Keratinocyte (primary cell): Measurements from ENCODE around the gene SPTBN1. TPM values are rescaled to one million over a fixed set of nuclear protein-coding genes. Genes with fewer than 3 reads are reported as not detected.

Experiments
- DNase-seq: peaks from one replicate; pipeline ENCODE4 v3.0.0-alpha.2; 2011; ENCODE audit warnings: low read depth, missing footprints, low spot score
- FAIRE-seq: peaks from 2 replicates; lab custom pipeline; 2011; peaks lifted over from hg19 to GRCh38; lab: Jason Lieb, UNC
- H2AFZ ChIP-seq: 2 replicates; pipeline ENCODE4 v1.6.0; 2012; ENCODE audit warnings: low read length, control low read depth, inconsistent platforms; ENCODE audit not compliant: control insufficient read depth
- H3K27ac ChIP-seq: 2 replicates; pipeline ENCODE4 v1.5.1; 2011; ENCODE audit warnings: low read length; ENCODE audit not compliant: control insufficient read depth, insufficient read depth
- H3K27me3 ChIP-seq: 3 replicates; pipeline ENCODE4 v1.6.0; 2011; ENCODE audit warnings: low read length; ENCODE audit not compliant: control insufficient read depth, insufficient read depth; ENCODE audit errors: extremely low read depth
- H3K36me3 ChIP-seq, 2 experiments: 2 replicates in 1 of 2; 3 replicates in 1 of 2; pipeline ENCODE4 v1.5.1; 2011; ENCODE audit warnings: low read length in 2 of 2, mild to moderate bottlenecking in 1 of 2; ENCODE audit not compliant: control insufficient read depth in 2 of 2, insufficient read depth in 2 of 2; ENCODE audit errors: extremely low read depth in 1 of 2
- H3K4me1 ChIP-seq: 3 replicates; pipeline ENCODE4 v1.5.1; 2011; ENCODE audit warnings: low read length; ENCODE audit not compliant: control insufficient read depth, insufficient read depth; ENCODE audit errors: extremely low read depth
- H3K4me2 ChIP-seq: 3 replicates; pipeline ENCODE4 v1.6.0; 2011; ENCODE audit warnings: low read depth, low read length; ENCODE audit not compliant: control insufficient read depth, insufficient read depth; ENCODE audit errors: extremely low read depth
- H3K4me3 ChIP-seq, 3 experiments: fragments of 200-600 bp in 1 of 3; sonication (generic) in 1 of 3; 2 replicates in 2 of 3; 3 replicates in 1 of 3; pipeline ENCODE4 v1.5.1; 2011 to 2016; ENCODE audit warnings: low read length in 3 of 3, mild to moderate bottlenecking in 3 of 3, control low read depth in 2 of 3, inconsistent platforms in 1 of 3, low read depth in 1 of 3, mixed read lengths in 1 of 3, mixed run types in 1 of 3, moderate library complexity in 1 of 3; ENCODE audit not compliant: control insufficient read depth in 2 of 3, insufficient read depth in 2 of 3; ENCODE audit errors: extremely low read depth in 1 of 3
- H3K79me2 ChIP-seq: 2 replicates; pipeline ENCODE4 v1.6.0; 2012; ENCODE audit warnings: low read length; ENCODE audit not compliant: control insufficient read depth, insufficient read depth
- H3K9ac ChIP-seq: 3 replicates; pipeline ENCODE4 v1.6.0; 2011; ENCODE audit warnings: low read length; ENCODE audit not compliant: control insufficient read depth, insufficient read depth; ENCODE audit errors: extremely low read depth
- H3K9me1 ChIP-seq: 3 replicates; pipeline ENCODE4 v1.6.0; 2011; ENCODE audit warnings: low read length; ENCODE audit not compliant: control insufficient read depth, insufficient read depth; ENCODE audit errors: extremely low read depth
- H3K9me3 ChIP-seq: 2 replicates; pipeline ENCODE4 v1.5.1; 2012; ENCODE audit warnings: low read depth, low read length; ENCODE audit not compliant: control insufficient read depth
- H4K20me1 ChIP-seq: 3 replicates; pipeline ENCODE4 v1.6.0; 2011; ENCODE audit warnings: low read length; ENCODE audit not compliant: control insufficient read depth, insufficient read depth; ENCODE audit errors: extremely low read depth
- EZH2 ChIP-seq: IDR thresholded peaks from one replicate; pipeline ENCODE4 v1.6.1; 2012; ENCODE audit warnings: inconsistent platforms, mild to moderate bottlenecking, low read length, moderate library complexity
- dilution Hi-C: fragments of 300-500 bp; cut with MboI; formaldehyde crosslinking; loops from one replicate; pipeline ENCODE4 v1.7.0; 2020; ENCODE audit warnings: low sequenced_read_pairs; ENCODE audit not compliant: extremely low pct_ligation_motif_present
- polyA plus RNA-seq, 5 experiments: library from polyadenylated mRNA; depleted of rRNA in 3 of 5; stranded (reverse) in 3 of 5; stranded (forward) in 1 of 5; unstranded in 1 of 5; fragments of >200 nt; gene quantifications; 1 replicate in 1 of 5; 2 replicates in 3 of 5; 3 replicates in 1 of 5; pipeline versions ENCODE4 v1.2.1 to v1.2.3, GENCODE V29; 2011 to 2012; ENCODE audit warnings: missing spikeins in 2 of 5, low read depth in 1 of 5, low replicate concordance in 1 of 5
- TF ChIP-seq, protein P1 (sequence below), 3 experiments: IDR thresholded peaks in 1 of 3; conservative IDR thresholded peaks in 1 of 3; optimal IDR thresholded peaks in 1 of 3; 2 replicates in 2 of 3; 3 replicates in 1 of 3; pipeline versions ENCODE3 to v1.5.1; 2011; ENCODE audit warnings: low read length in 3 of 3, mild to moderate bottlenecking in 3 of 3, moderate library complexity in 2 of 3, control low read depth in 1 of 3, inconsistent platforms in 1 of 3; ENCODE audit not compliant: insufficient read depth in 2 of 3; ENCODE audit errors: extremely low read depth in 1 of 3

Gene SPTBN1
- polyA plus RNA-seq, 1 donor (not counting 4 experiments of a cell fraction or from before 2014, with no cell fraction given) = 40.0 TPM

DNA sequence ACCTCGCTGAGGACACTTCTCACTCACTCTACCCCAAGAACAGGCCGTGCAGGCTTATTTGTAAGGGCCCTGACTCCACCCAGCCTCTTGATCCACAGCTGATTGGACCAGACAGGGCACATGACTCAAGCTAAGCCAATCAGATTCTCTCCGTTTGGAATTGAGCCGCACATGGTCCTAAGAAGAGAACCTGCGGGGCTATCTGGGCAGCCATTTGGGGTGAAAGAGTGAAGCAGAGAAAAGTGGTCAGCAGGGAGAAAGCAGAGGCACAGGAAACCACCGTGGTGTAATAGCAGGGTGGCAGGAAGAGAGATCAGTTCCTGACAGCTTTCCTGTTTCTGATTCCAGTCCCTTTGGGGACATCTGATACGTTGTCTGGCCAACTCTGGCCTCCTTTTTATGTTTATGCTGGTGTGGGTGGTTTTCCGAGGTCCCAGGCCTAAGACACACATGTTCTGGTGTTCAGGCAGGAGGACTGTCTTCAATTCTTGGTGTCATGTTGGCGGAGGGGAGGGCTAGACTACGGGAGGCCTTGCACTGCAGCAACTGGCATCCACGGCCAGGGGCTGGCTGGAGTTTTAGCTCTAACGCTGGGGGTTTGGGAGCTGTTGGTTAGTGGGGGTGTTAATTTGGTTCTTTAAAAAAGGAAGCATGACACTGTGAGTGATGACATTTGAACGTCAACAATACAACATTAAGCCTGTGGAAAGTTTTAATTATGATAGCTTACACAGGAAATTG, 26.1 kb upstream of the SPTBN1 start:
- no peaks in the 10 kb centered on the region for H3K36me3 ChIP-seq
- H3K9me3 ChIP-seq = no peaks in the 10 kb centered on the region
- H3K4me3 ChIP-seq = no peak overlapping the region
- H3K9me1 ChIP-seq = no peaks in the 10 kb centered on the region
- DNase-seq (no peak), FAIRE-seq (no peak)
- H3K27me3 ChIP-seq = no peaks in the 10 kb centered on the region
- no peaks in the 10 kb centered on the region for H3K4me1 ChIP-seq
- TF ChIP-seq, protein P1, sequence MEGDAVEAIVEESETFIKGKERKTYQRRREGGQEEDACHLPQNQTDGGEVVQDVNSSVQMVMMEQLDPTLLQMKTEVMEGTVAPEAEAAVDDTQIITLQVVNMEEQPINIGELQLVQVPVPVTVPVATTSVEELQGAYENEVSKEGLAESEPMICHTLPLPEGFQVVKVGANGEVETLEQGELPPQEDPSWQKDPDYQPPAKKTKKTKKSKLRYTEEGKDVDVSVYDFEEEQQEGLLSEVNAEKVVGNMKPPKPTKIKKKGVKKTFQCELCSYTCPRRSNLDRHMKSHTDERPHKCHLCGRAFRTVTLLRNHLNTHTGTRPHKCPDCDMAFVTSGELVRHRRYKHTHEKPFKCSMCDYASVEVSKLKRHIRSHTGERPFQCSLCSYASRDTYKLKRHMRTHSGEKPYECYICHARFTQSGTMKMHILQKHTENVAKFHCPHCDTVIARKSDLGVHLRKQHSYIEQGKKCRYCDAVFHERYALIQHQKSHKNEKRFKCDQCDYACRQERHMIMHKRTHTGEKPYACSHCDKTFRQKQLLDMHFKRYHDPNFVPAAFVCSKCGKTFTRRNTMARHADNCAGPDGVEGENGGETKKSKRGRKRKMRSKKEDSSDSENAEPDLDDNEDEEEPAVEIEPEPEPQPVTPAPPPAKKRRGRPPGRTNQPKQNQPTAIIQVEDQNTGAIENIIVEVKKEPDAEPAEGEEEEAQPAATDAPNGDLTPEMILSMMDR (optimal IDR thresholded peaks at IDR 0.05 in 1 of 3, IDR thresholded peaks at IDR 0.05 in 1 of 3, conservative IDR thresholded peaks at IDR 0.05 in 1 of 3; ENCODE audit: extremely low read depth in 1 of 3, insufficient read depth in 2 of 3, low read length in 3 of 3) = no peak
- TF ChIP-seq EZH2 = no peak
- no peak overlapping the region for H3K4me2 ChIP-seq
- no peaks in the 10 kb centered on the region for H3K79me2 ChIP-seq
- no peaks in the 10 kb centered on the region for H4K20me1 ChIP-seq
- no peak overlapping the region for H2AFZ ChIP-seq
- dilution Hi-C loops = no loop called here
- H3K27ac ChIP-seq = no peak overlapping the region
- H3K9ac ChIP-seq = no peak overlapping the region

DNA sequence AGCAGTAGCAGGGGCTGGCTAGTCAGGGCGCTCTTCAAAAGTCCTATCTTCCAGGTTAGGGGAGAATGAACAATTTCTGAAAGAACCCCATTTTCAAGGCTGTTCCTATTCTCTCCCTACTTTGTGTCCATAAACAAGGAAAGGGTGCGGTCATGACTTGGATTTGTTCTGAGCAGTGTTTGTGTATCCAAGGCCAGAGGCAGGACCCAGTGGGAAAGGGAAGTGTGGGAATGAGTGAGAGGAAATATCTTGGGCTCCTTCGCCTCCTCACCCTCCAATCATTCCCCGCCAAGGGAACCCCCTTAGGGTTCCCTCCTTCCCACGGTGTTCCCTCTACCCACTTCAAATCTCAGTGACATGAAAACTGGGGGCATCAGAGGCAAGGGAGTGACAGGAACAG, 25.5 kb upstream of the SPTBN1 start:
- H3K9me3 ChIP-seq = no peaks in the 10 kb centered on the region
- DNase-seq = no peak
- no peaks in the 10 kb centered on the region for H3K36me3 ChIP-seq
- H4K20me1 ChIP-seq = no peaks in the 10 kb centered on the region
- H3K9me1 ChIP-seq = no peaks in the 10 kb centered on the region
- H3K9ac ChIP-seq = no peak overlapping the region
- no peak overlapping the region for H3K27ac ChIP-seq
- no peak overlapping the region for H3K4me2 ChIP-seq
- H2AFZ ChIP-seq = no peak overlapping the region
- FAIRE-seq = no peak
- no peak overlapping the region for H3K4me3 ChIP-seq
- no peaks in the 10 kb centered on the region for H3K4me1 ChIP-seq
- TF ChIP-seq EZH2 = no peak
- TF ChIP-seq, protein P1 (optimal IDR thresholded peaks at IDR 0.05 in 1 of 3, IDR thresholded peaks at IDR 0.05 in 1 of 3, conservative IDR thresholded peaks at IDR 0.05 in 1 of 3; ENCODE audit: extremely low read depth in 1 of 3, insufficient read depth in 2 of 3, low read length in 3 of 3) = no peak
- dilution Hi-C loops = no loop called here
- no peaks in the 10 kb centered on the region for H3K27me3 ChIP-seq
- no peaks in the 10 kb centered on the region for H3K79me2 ChIP-seq
